Measurements from ENCODE around the gene CDKN3. TPM values are rescaled to one million over a fixed set of nuclear protein-coding genes. Genes with fewer than 3 reads are reported as not detected.

Gene CDKN3, protein sequence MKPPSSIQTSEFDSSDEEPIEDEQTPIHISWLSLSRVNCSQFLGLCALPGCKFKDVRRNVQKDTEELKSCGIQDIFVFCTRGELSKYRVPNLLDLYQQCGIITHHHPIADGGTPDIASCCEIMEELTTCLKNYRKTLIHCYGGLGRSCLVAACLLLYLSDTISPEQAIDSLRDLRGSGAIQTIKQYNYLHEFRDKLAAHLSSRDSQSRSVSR
- 68.2 to 96.1 TPM (median 76.8 TPM) in 5 replicates for total RNA-seq (2022; extraction: Qiagen RNA extraction; ENCODE audit: low read depth)

GRCh38 chr14:54396493-54397335 is at the start of gene CDKN3:
Gene CDKN3, plus strand, starts transcription at chr14:54397007. Its CDS starts 62 bp downstream, at chr14:54397069.

GRCh38 chr14:54440873-54441868 is 44.4 kb downstream of the CDKN3 start, which contains the start of gene CNIH1:
Gene CNIH1, minus strand, starts transcription at chr14:54441374. Its CDS starts 47 bp downstream, at chr14:54441327.

Other genes starting within 250 kb of the CDKN3 start
- 209 to 360 TPM (median 245 TPM) in 5 replicates for gene CNIH1, start 44.4 kb downstream of the CDKN3 start, total RNA-seq (2022; extraction: Qiagen RNA extraction; ENCODE audit: low read depth)
- 34.8 to 87.3 TPM (median 41.8 TPM) in 5 replicates for gene GMFB, start 92.0 kb downstream of the CDKN3 start, total RNA-seq (2022; extraction: Qiagen RNA extraction; ENCODE audit: low read depth)
- 15.2 to 22.2 TPM (median 18.0 TPM) in 5 replicates for gene CGRRF1, start 112.9 kb downstream of the CDKN3 start, total RNA-seq (2022; extraction: Qiagen RNA extraction; ENCODE audit: low read depth)
- 7.6 to 9.9 TPM (median 8.8 TPM) in 5 replicates for gene SAMD4A, start 170.1 kb downstream of the CDKN3 start, total RNA-seq (2022; extraction: Qiagen RNA extraction; ENCODE audit: low read depth)